Stomach (tissue), 4 donors: Measurements from ENCODE around the gene SDC3.

ENCODE experiments used
- CTCF ChIP-seq, 7 experiments: fragments of 450-650 bp in 4 of 7; fragments of 200-600 bp in 3 of 7; sonication (generic) in 3 of 7; IDR thresholded peaks; one replicate each; pipeline ENCODE4 v1.5.1; 2016 to 2019; ENCODE audit warnings: antibody characterized with exemption in 7 of 7, control low read depth in 2 of 7, mild to moderate bottlenecking in 1 of 7
- EP300 ChIP-seq: sonication (generic); formaldehyde crosslinking; IDR thresholded peaks from one replicate; pipeline ENCODE4 v1.6.1; 2017; ENCODE audit warnings: antibody characterized with exemption
- POLR2AphosphoS5 ChIP-seq, 3 donors: sonication (generic); formaldehyde crosslinking; IDR thresholded peaks; one replicate each; pipeline ENCODE4 v1.6.1; 2016; ENCODE audit warnings: antibody characterized with exemption in 3 of 3

DNA sequence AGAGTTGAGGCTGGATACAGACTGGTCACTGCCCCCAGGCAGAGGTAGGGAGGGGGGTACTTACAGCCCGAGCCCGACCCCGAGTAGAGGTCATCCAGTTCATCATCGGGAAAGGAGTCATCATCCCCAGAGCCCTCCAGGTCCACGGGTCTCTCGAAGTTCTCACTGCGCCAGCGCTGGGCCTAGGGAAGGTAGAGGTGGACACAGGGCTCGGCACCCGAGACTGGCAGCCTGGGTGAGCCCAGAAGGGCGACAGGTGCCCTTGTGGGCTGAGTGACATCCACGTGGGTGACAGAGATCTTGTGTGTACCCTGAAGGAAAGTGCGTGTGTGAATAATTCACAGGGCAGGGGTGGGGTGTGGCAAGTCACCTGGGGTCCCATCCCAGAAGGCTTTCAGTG lies 30.0 kb downstream of the SDC3 start:
- no peak for TF ChIP-seq EP300
- TF ChIP-seq POLR2AphosphoS5 (IDR thresholded peaks at IDR 0.05) = no peak
- no peak for TF ChIP-seq CTCF (IDR thresholded peaks at IDR 0.05)
